ENCODE measurements around the gene CHKA.

Gene CHKA

GRCh38 chr11:68076371-68077042 lies 44.7 kb downstream of the CHKA start:
- no peak for DNase-seq (ENCODE audit: low read depth)
- no peak overlapping the region for H3K4me3 ChIP-seq (ENCODE audit: low read depth, low read length)
- TF ChIP-seq, protein P1, sequence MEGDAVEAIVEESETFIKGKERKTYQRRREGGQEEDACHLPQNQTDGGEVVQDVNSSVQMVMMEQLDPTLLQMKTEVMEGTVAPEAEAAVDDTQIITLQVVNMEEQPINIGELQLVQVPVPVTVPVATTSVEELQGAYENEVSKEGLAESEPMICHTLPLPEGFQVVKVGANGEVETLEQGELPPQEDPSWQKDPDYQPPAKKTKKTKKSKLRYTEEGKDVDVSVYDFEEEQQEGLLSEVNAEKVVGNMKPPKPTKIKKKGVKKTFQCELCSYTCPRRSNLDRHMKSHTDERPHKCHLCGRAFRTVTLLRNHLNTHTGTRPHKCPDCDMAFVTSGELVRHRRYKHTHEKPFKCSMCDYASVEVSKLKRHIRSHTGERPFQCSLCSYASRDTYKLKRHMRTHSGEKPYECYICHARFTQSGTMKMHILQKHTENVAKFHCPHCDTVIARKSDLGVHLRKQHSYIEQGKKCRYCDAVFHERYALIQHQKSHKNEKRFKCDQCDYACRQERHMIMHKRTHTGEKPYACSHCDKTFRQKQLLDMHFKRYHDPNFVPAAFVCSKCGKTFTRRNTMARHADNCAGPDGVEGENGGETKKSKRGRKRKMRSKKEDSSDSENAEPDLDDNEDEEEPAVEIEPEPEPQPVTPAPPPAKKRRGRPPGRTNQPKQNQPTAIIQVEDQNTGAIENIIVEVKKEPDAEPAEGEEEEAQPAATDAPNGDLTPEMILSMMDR (IDR thresholded peaks at IDR 0.05; ENCODE audit: low read depth, low read length, missing control alignments), result peak; percentile 12

- no peak for DNase-seq (ENCODE audit: low read depth)
- no peak overlapping the region for H3K4me3 ChIP-seq (ENCODE audit: low read depth, low read length)
- TF ChIP-seq, protein P1 (IDR thresholded peaks at IDR 0.05; ENCODE audit: low read depth, low read length, missing control alignments), result no peak
These were observed 46.4 kb downstream of the CHKA start for GRCh38 chr11:68074584-68075352.

DNA sequence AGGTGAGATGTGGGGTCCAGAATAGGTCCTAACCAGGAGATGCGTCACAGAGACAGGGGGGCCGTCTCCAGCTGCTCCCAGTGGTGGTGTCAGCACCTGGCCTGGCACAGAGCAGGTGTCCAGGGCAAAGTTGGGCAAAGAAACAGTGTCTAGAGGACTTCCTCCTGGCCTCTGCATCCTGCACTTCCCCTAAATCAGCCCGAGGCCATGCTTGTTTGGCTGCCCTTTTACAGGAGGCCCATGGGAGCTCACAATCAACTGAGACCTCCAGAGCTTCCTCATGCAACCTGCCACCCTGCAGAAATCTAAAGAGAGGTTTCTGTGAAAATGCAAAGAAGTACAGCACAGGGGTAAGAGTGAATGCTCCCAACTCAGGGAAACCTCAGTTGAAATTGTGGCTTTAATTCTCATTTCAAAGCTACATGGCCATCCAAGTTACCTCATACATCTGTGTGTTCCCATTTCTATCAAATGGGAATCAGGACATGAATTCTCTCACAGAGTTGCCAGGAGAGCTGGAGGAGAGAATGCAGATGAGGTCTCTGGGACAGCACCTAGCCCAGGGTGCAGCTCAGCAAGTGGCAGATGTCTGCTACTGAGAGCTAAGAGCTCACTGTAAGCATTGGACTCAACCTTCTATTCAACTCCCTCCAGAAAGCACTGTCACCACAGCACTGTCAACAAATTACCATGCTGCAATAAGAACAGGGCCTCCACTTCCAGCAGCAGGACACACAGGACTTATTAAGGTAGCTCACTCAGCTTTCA lies 49.7 kb downstream of the CHKA start:
- DNase-seq (ENCODE audit: low read depth), result no peak
- no peak overlapping the region for H3K4me3 ChIP-seq (ENCODE audit: low read depth, low read length)
- TF ChIP-seq, protein P1 (IDR thresholded peaks at IDR 0.05; ENCODE audit: low read depth, low read length, missing control alignments), result no peak

- TF ChIP-seq, protein P1 (IDR thresholded peaks at IDR 0.05; ENCODE audit: low read depth, low read length, missing control alignments), result no peak
- no peak for DNase-seq (ENCODE audit: low read depth)
- no peak overlapping the region for H3K4me3 ChIP-seq (ENCODE audit: low read depth, low read length)
These were observed 53.2 kb downstream of the CHKA start for GRCh38 chr11:68067991-68068390.

- TF ChIP-seq, protein P1 (IDR thresholded peaks at IDR 0.05; ENCODE audit: low read depth, low read length, missing control alignments), result no peak
- no peak for DNase-seq (ENCODE audit: low read depth)
- H3K4me3 ChIP-seq (ENCODE audit: low read depth, low read length), result no peak overlapping the region
These were observed 54.4 kb downstream of the CHKA start for GRCh38 chr11:68066742-68067141.

GRCh38 chr11:68065841-68066240 lies 55.3 kb downstream of the CHKA start:
- no peak for DNase-seq (ENCODE audit: low read depth)
- TF ChIP-seq, protein P1 (IDR thresholded peaks at IDR 0.05; ENCODE audit: low read depth, low read length, missing control alignments), result no peak
- no peak overlapping the region for H3K4me3 ChIP-seq (ENCODE audit: low read depth, low read length)
